Measurements from ENCODE around the gene FDPS.

FDPS gene

GRCh38 chr1:155267373-155267772 is 41.3 kb upstream of the FDPS start:
- 100% methylated on average over 2 of the region's 2 CpGs for WGBS (ENCODE audit: insufficient coverage)
- POLR2A ChIA-PET = no interaction called here
- Histone ChIP-seq H3K9me3 (ENCODE audit: control extremely low read depth in 1 of 5, control insufficient read depth in 4 of 5, insufficient read depth in 2 of 5, low read depth in 1 of 5, low read length in 4 of 5) (no peaks in the 10 kb centered on the region), H3K4me1 (ENCODE audit: control extremely low read depth in 1 of 4, control insufficient read depth in 4 of 4, insufficient read depth in 4 of 4, low read length in 3 of 4) (peaks cover under 1 to 10% (median 4%) of the 10 kb centered on the region in 4 experiments), H3K36me3 (ENCODE audit: control insufficient read depth in 4 of 4, insufficient read depth in 4 of 4, low read length in 3 of 4) (peaks cover 31 to 80% (median 61%) of the 10 kb centered on the region in 4 experiments), H3K27me3 (replicated peaks in 2 of 5; ENCODE audit: control insufficient read depth in 4 of 5, insufficient read depth in 5 of 5, low read length in 4 of 5) (no peaks in the 10 kb centered on the region), H3K27ac (ENCODE audit: insufficient read depth in 1 of 2, low read depth in 1 of 2, low read length in 2 of 2, poor library complexity in 1 of 2, severe bottlenecking in 2 of 2) (no peak overlapping the region), H3K4me3 (ENCODE audit: control insufficient read depth in 1 of 7, extremely low read depth in 1 of 7, insufficient read depth in 4 of 7, low read depth in 2 of 7, low read length in 6 of 7) (no peak overlapping the region)
- CTCF ChIA-PET = interaction anchor here (0.7 to 5.5 kb wide), 6 partner anchors 16 to 100 kb away, joined by 3 to 48 read pairs (median 3); partner anchors contain the start of gene FDPS
- DNase-seq = no peak

- DNase-seq = no peak
- Histone ChIP-seq H3K4me1 (ENCODE audit: control extremely low read depth in 1 of 4, control insufficient read depth in 4 of 4, insufficient read depth in 4 of 4, low read length in 3 of 4) (peaks cover 4 to 14% (median 9%) of the 10 kb centered on the region in 4 experiments), H3K27me3 (replicated peaks in 2 of 5; ENCODE audit: control insufficient read depth in 4 of 5, insufficient read depth in 5 of 5, low read length in 4 of 5) (no peaks in the 10 kb centered on the region), H3K4me3 (ENCODE audit: control insufficient read depth in 1 of 7, extremely low read depth in 1 of 7, insufficient read depth in 4 of 7, low read depth in 2 of 7, low read length in 6 of 7) (no peak overlapping the region), H3K9me3 (ENCODE audit: control extremely low read depth in 1 of 5, control insufficient read depth in 4 of 5, insufficient read depth in 2 of 5, low read depth in 1 of 5, low read length in 4 of 5) (no peaks in the 10 kb centered on the region), H3K27ac (ENCODE audit: insufficient read depth in 1 of 2, low read depth in 1 of 2, low read length in 2 of 2, poor library complexity in 1 of 2, severe bottlenecking in 2 of 2) (no peak overlapping the region), H3K36me3 (ENCODE audit: control insufficient read depth in 4 of 4, insufficient read depth in 4 of 4, low read length in 3 of 4) (peaks cover 28 to 69% (median 55%) of the 10 kb centered on the region in 4 experiments)
- ChIA-PET POLR2A (no interaction called here), CTCF (interaction anchor here (1.3 kb wide), 1 partner anchor 39 kb away, joined by 3 read pairs; no protein-coding TSS in a partner anchor)
- 97% methylated on average over 20 of the region's 21 CpGs for WGBS (ENCODE audit: insufficient coverage)
Measured at GRCh38 chr1:155268630-155269029, 40.0 kb upstream of the FDPS start.

- ChIA-PET CTCF (interaction anchor here (5.7 kb wide), 1 partner anchor 18 kb away, joined by 36 read pairs; no protein-coding TSS in a partner anchor), POLR2A (no interaction called here)
- Histone ChIP-seq H3K4me3 (ENCODE audit: control insufficient read depth in 1 of 7, extremely low read depth in 1 of 7, insufficient read depth in 4 of 7, low read depth in 2 of 7, low read length in 6 of 7) (no peak overlapping the region), H3K4me1 (ENCODE audit: control extremely low read depth in 1 of 4, control insufficient read depth in 4 of 4, insufficient read depth in 4 of 4, low read length in 3 of 4) (peaks cover 5 to 18% (median 13%) of the 10 kb centered on the region in 4 experiments), H3K27ac (ENCODE audit: insufficient read depth in 1 of 2, low read depth in 1 of 2, low read length in 2 of 2, poor library complexity in 1 of 2, severe bottlenecking in 2 of 2) (no peak overlapping the region), H3K9me3 (ENCODE audit: control extremely low read depth in 1 of 5, control insufficient read depth in 4 of 5, insufficient read depth in 2 of 5, low read depth in 1 of 5, low read length in 4 of 5) (no peaks in the 10 kb centered on the region), H3K36me3 (ENCODE audit: control insufficient read depth in 4 of 4, insufficient read depth in 4 of 4, low read length in 3 of 4) (peaks cover 28 to 62% (median 50%) of the 10 kb centered on the region in 4 experiments), H3K27me3 (replicated peaks in 2 of 5; ENCODE audit: control insufficient read depth in 4 of 5, insufficient read depth in 5 of 5, low read length in 4 of 5) (no peaks in the 10 kb centered on the region)
- 98% methylated on average over 15 of the region's 21 CpGs for WGBS (ENCODE audit: insufficient coverage)
- no peak for DNase-seq
Measured at GRCh38 chr1:155269381-155269780, 39.3 kb upstream of the FDPS start.

DNA sequence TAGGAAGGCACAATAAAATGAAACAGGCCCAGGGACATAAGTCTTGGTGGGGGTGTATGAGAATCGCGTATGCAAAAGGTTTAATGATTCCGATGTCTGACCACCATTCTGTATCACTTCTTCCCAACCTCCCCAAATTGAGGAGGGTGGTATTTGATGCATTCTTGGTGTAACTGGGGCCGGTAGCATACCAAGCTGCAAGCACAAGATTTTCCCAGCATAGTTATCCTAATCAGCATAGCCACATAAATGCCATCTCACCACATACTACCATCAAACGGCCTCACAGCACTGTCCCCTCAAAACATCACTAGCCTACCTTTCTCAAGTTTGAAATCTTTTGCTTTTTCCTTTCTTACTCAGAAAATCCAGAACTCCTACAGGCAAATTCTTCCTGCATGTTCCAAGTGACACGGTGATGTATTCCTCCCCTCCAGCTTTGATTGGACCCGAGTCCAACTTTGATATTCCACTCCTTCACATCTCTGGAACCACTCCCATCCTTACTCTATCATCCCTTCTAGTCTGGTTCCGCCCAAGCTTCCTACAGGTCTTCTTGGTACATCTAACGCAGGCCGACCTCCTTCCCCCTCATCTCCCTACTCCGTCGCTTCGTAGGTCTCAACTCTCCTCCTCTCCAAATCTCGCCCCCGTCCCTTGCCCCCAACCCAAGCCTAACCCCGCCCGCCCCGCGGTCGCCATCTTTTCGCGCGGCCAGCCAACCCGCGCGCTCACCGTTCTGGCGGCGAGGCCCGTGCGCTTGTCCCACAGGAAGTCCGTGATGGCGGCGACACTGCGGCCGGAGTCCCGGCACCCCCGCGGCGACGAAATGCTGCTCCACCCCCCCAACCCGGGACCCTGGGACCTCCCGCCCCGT is 36.0 kb upstream of the FDPS start:
- no peaks in the 10 kb centered on the region for H3K9me3 ChIP-seq (ENCODE audit: control extremely low read depth in 1 of 5, control insufficient read depth in 4 of 5, insufficient read depth in 2 of 5, low read depth in 1 of 5, low read length in 4 of 5)
- 0% methylated on average over 35 of the region's 44 CpGs for WGBS (ENCODE audit: insufficient coverage)
- peak overlapping the region; percentile 46 to 80 for H3K27ac ChIP-seq (ENCODE audit: insufficient read depth in 1 of 2, low read depth in 1 of 2, low read length in 2 of 2, poor library complexity in 1 of 2, severe bottlenecking in 2 of 2)
- no peaks in the 10 kb centered on the region for H3K27me3 ChIP-seq (replicated peaks in 2 of 5; ENCODE audit: control insufficient read depth in 4 of 5, insufficient read depth in 5 of 5, low read length in 4 of 5)
- H3K4me3 ChIP-seq (ENCODE audit: control insufficient read depth in 1 of 7, extremely low read depth in 1 of 7, insufficient read depth in 4 of 7, low read depth in 2 of 7, low read length in 6 of 7) = peak overlapping the region; percentile 79 to 95 (median 83)
- DNase-seq = peak; percentile 43 to 71 (median 62)
- POLR2A ChIA-PET = interaction anchor here (0.6 to 1.3 kb wide), 6 partner anchors 10 to 99 kb away, joined by 3 to 5 read pairs (median 3); partner anchors contain the start of genes FDPS, KRTCAP2, SCAMP3 and TRIM46
- peaks cover 11 to 29% (median 22%) of the 10 kb centered on the region in 4 experiments for H3K4me1 ChIP-seq (ENCODE audit: control extremely low read depth in 1 of 4, control insufficient read depth in 4 of 4, insufficient read depth in 4 of 4, low read length in 3 of 4)
- CTCF ChIA-PET = interaction anchor here (0.6 to 5.7 kb wide), 6 partner anchors 9 to 51 kb away, joined by 3 to 36 read pairs (median 4); no protein-coding TSS in a partner anchor
- peaks cover 12 to 32% (median 25%) of the 10 kb centered on the region in 4 experiments for H3K36me3 ChIP-seq (ENCODE audit: control insufficient read depth in 4 of 4, insufficient read depth in 4 of 4, low read length in 3 of 4)

DNA sequence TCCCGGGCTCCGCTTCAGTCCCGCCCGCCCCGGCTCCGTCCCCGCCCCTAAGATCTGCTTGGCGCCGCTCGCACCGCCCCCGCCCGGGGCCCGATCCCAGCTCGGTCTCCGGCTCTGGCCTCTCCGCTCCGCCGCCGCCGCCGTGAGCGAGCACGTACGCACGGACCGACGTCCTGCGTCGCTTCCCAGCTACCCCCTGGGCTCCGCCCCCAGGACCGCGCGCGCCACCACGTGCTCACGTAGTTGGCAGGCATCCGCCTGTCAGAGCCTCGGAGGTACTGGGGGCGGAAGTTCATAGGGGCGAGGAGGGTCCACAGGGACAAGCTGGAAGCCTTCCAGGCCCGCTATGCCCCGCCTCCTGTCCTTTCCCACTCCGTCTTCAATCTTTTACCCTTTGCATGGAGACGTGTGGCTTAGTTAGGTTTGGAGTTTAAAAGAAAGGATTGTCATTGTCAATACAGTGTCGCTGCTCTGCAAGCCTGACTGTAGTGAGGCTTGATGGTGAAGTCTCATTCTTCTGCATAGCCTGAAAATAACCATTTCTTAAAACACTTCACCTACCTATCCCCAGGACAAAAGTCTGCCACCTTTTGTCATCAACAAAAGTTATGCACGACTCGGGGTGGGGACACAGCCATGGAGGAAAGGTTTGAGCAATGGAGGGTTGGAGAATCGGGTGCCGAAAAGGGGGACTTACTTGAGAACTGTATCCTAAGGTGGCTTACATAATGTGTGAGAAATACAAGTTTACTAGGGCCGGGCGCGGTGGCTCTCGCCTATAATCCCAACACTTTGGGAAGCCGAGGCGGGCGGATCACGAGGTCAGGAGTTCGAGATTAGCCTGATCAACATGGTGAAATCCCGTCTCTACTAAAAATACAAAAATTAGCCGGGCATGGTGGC is 35.1 kb upstream of the FDPS start, which contains the start of gene CLK2:
CLK2 (minus strand) TSS at position 162 of the 903 bp plus-strand sequence. CDS start 2,527 bp downstream, outside the sequence.
- no peaks in the 10 kb centered on the region for H3K9me3 ChIP-seq (ENCODE audit: control extremely low read depth in 1 of 5, control insufficient read depth in 4 of 5, insufficient read depth in 2 of 5, low read depth in 1 of 5, low read length in 4 of 5)
- ChIA-PET CTCF (interaction anchor here (0.7 to 5.7 kb wide), 6 partner anchors 10 to 50 kb away, joined by 3 to 36 read pairs (median 4); no protein-coding TSS in a partner anchor), POLR2A (interaction anchor here (0.8 to 1.3 kb wide), 4 partner anchors 11 to 49 kb away, joined by 3 to 5 read pairs (median 4); partner anchors contain the start of genes FDPS and SCAMP3)
- peaks cover 11 to 38% (median 29%) of the 10 kb centered on the region in 4 experiments for H3K4me1 ChIP-seq (ENCODE audit: control extremely low read depth in 1 of 4, control insufficient read depth in 4 of 4, insufficient read depth in 4 of 4, low read length in 3 of 4)
- peak within 1 kb of the TSS; percentile 79 to 95 (median 83) for H3K4me3 ChIP-seq (ENCODE audit: control insufficient read depth in 1 of 7, extremely low read depth in 1 of 7, insufficient read depth in 4 of 7, low read depth in 2 of 7, low read length in 6 of 7)
- 8% methylated on average over 18 of the region's 61 CpGs for WGBS (ENCODE audit: insufficient coverage)
- H3K36me3 ChIP-seq (ENCODE audit: control insufficient read depth in 4 of 4, insufficient read depth in 4 of 4, low read length in 3 of 4) = peaks cover 8 to 23% (median 18%) of the 10 kb centered on the region in 4 experiments
- peak; percentile 93 to 95 (median 94) for DNase-seq
- peak within 1 kb of the TSS; percentile 46 to 80 for H3K27ac ChIP-seq (ENCODE audit: insufficient read depth in 1 of 2, low read depth in 1 of 2, low read length in 2 of 2, poor library complexity in 1 of 2, severe bottlenecking in 2 of 2)
- no peaks in the 10 kb centered on the region for H3K27me3 ChIP-seq (replicated peaks in 2 of 5; ENCODE audit: control insufficient read depth in 4 of 5, insufficient read depth in 5 of 5, low read length in 4 of 5)

- H3K27ac ChIP-seq (ENCODE audit: insufficient read depth in 1 of 2, low read depth in 1 of 2, low read length in 2 of 2, poor library complexity in 1 of 2, severe bottlenecking in 2 of 2) = no peak within 1 kb of the TSS
- no peaks in the 10 kb centered on the region for H3K27me3 ChIP-seq (replicated peaks in 2 of 5; ENCODE audit: control insufficient read depth in 4 of 5, insufficient read depth in 5 of 5, low read length in 4 of 5)
- no peaks in the 10 kb centered on the region for H3K9me3 ChIP-seq (ENCODE audit: control extremely low read depth in 1 of 5, control insufficient read depth in 4 of 5, insufficient read depth in 2 of 5, low read depth in 1 of 5, low read length in 4 of 5)
- POLR2A ChIA-PET = interaction anchor here (1.4 kb wide), 1 partner anchor 28 kb away, joined by 5 read pairs; no protein-coding TSS in a partner anchor
- CTCF ChIA-PET = interaction anchor here (0.6 to 4.2 kb wide), 11 partner anchors 8 to 103 kb away, joined by 3 to 21 read pairs (median 8); partner anchors contain the start of genes FDPS and RUSC1
- H3K4me3 ChIP-seq (ENCODE audit: control insufficient read depth in 1 of 7, extremely low read depth in 1 of 7, insufficient read depth in 4 of 7, low read depth in 2 of 7, low read length in 6 of 7) = peak within 1 kb of the TSS; percentile 34 to 85 (median 78)
- H3K4me1 ChIP-seq (ENCODE audit: control extremely low read depth in 1 of 4, control insufficient read depth in 4 of 4, insufficient read depth in 4 of 4, low read length in 3 of 4) = peaks cover 11 to 32% (median 28%) of the 10 kb centered on the region in 4 experiments
- WGBS (ENCODE audit: insufficient coverage) = 1% methylated on average over 42 of the region's 68 CpGs
- no peaks in the 10 kb centered on the region for H3K36me3 ChIP-seq (ENCODE audit: control insufficient read depth in 4 of 4, insufficient read depth in 4 of 4, low read length in 3 of 4)
- DNase-seq = peak; percentile 93 to 95 (median 93)
Measured at GRCh38 chr1:155277070-155277901, 31.4 kb upstream of the FDPS start, which contains the start of gene HCN3. Gene HCN3 (plus strand): TSS chr1:155277463. CDS start chr1:155277591, 128 bp downstream.
